Mucosa of descending colon (tissue), 3 donors: Measurements from ENCODE around the gene NIPBL. TPM values are rescaled to one million over a fixed set of nuclear protein-coding genes. Genes with fewer than 3 reads are reported as not detected.
"Not testable (repeated sequence)": the region's sequence is repeated elsewhere in the genome, so short reads cannot be mapped to it uniquely, and the experiment has no call there.

ENCODE experiments used
- ATAC-seq: fragments of 200-7000 bp; cut with Tn5 transposase; one replicate; pipeline ENCODE4 v1.9.1; 2020; ENCODE audit warnings: mild to moderate bottlenecking, moderate library complexity
- DNase-seq, 3 donors: peaks; one replicate each; pipeline ENCODE4 v3.0.0-alpha.2; 2020
- H3K36me3 ChIP-seq: fragments of 200-600 bp; one replicate; pipeline ENCODE4 v1.8.0; 2021; ENCODE audit warnings: low read depth, mild to moderate bottlenecking
- H3K4me1 ChIP-seq: fragments of 200-600 bp; one replicate; pipeline ENCODE4 v1.8.0; 2021; ENCODE audit warnings: low read depth, mild to moderate bottlenecking
- H3K4me3 ChIP-seq: fragments of 200-600 bp; one replicate; pipeline ENCODE4 v1.8.0; 2021; ENCODE audit warnings: mild to moderate bottlenecking
- H3K9me3 ChIP-seq: fragments of 200-600 bp; one replicate; pipeline ENCODE4 v1.8.0; 2021; ENCODE audit warnings: mild to moderate bottlenecking
- CTCF ChIP-seq: fragments of 200-600 bp; IDR thresholded peaks from one replicate; pipeline ENCODE4 v1.8.0; 2022; ENCODE audit warnings: antibody characterized with exemption, mild to moderate bottlenecking
- intact Hi-C, 2 donors: fragments of 100-400 bp; cut with DNase I in 1 of 2; cut with micrococcal nuclease in 1 of 2; formaldehyde crosslinking; loops; one replicate each; pipeline versions ENCODE4 v1.11.0 to v1.11.1; 2022; cut with DNase I, micrococcal nuclease
- total RNA-seq, 3 donors: library from RNA; stranded (reverse); fragmentation: NEBNext Ultra II Directional in 2 of 3; extraction: Animal tissue kit (Norgen Biotek cat#: 25700) in 2 of 3; gene quantifications; one replicate each; pipeline versions ENCODE4 v1.2.1 to v1.2.4, GENCODE V29; 2021 to 2023
- donor health status: DM: no; HTN: no; CAD: no; lungs with moderate emphysema.
- donor health status: DM: no; HTN: no; CAD: no.
- donor health status: DM: no; HTN: yes; CAD: no.

Gene NIPBL
- total RNA-seq, 3 donors from 2014 or later: 50.4 to 80.8 (median 77.2) TPM

- ATAC-seq (no peak), DNase-seq (no peak)
- intact Hi-C loops: no loop called here
- no peak for TF ChIP-seq CTCF
- no peaks in the 10 kb centered on the region for H3K36me3 ChIP-seq
- no peaks in the 10 kb centered on the region for H3K9me3 ChIP-seq
- no peaks in the 10 kb centered on the region for H3K4me1 ChIP-seq
- H3K4me3 ChIP-seq: no peak overlapping the region
Observed at GRCh38 chr5:37077146-37077545, 200.6 kb downstream of the NIPBL start.

DNA sequence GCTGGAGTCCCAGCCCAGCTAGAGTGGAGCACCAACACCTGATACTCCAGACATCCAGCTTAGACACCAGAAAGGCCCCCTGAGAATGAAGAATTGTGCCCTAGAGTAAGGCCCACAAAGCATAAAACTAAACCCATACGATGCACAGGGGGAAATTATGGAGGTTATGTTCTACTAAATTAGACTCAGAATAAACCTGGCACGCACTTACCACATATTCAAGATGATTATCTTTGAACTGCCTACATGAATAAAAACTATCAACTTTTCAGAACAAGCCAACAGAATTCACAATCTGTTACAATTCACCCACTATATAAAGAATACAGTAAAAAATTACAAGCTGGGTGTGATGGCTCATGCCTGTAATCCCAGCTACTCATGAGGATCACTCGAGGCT is 204.1 kb downstream of the NIPBL start:
- ATAC-seq: no peak
- no peak overlapping the region for H3K4me3 ChIP-seq
- H3K36me3 ChIP-seq: no peaks in the 10 kb centered on the region
- H3K9me3 ChIP-seq: no peaks in the 10 kb centered on the region
- TF ChIP-seq CTCF: no peak
- intact Hi-C loops: no loop called here
- DNase-seq: no peak
- no peaks in the 10 kb centered on the region for H3K4me1 ChIP-seq

GRCh38 chr5:37082977-37083376 is 206.4 kb downstream of the NIPBL start:
- H3K4me1 ChIP-seq, intact Hi-C loops, ATAC-seq, H3K36me3 ChIP-seq, H3K4me3 ChIP-seq, DNase-seq: not testable (repeated sequence)
- peaks cover 14% of the 10 kb centered on the region for H3K9me3 ChIP-seq

- ATAC-seq, H3K4me1 ChIP-seq: not testable (repeated sequence)
Observed at GRCh38 chr5:37086026-37086425, 209.5 kb downstream of the NIPBL start.

GRCh38 chr5:37086466-37087173 is 210.1 kb downstream of the NIPBL start:
- no peaks in the 10 kb centered on the region for H3K36me3 ChIP-seq
- intact Hi-C loops: no loop called here
- no peak for TF ChIP-seq CTCF
- H3K4me1 ChIP-seq: no peaks in the 10 kb centered on the region
- H3K9me3 ChIP-seq: peaks cover 17% of the 10 kb centered on the region
- no peak overlapping the region for H3K4me3 ChIP-seq
- ATAC-seq (peak; percentile 75), DNase-seq (peak in 2 of 3 donors; percentile 25 to 37)

More at GRCh38 chr5:37086026-37086425, 209.5 kb downstream of the NIPBL start:
- H3K4me3 ChIP-seq, intact Hi-C loops, DNase-seq, H3K36me3 ChIP-seq: not testable (repeated sequence)
- H3K9me3 ChIP-seq: peaks cover 17% of the 10 kb centered on the region

DNA sequence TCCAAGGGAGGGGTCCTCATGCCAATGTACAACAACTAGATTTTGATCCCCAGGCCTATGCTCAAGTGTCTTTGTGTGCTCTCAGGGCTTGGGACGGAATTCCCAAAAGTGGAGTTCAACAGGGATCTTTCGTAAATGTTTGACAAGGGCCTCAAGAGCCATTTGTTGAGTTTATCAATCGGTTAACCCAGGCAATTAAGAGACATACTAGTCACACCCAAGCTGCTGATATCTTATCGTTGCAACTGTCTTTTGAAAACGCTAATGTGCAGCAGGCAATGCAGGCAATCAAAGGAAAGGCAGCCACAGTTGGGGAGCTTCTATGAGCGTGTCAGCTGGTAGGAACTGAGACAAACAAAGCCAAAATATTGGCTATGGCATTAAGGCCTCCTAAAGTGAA is 211.4 kb downstream of the NIPBL start:
- DNase-seq (no peak), ATAC-seq (no peak)
- intact Hi-C loops: no loop called here
- Histone ChIP-seq H3K9me3 (peaks cover 17% of the 10 kb centered on the region), H3K36me3 (no peaks in the 10 kb centered on the region), H3K4me1 (no peaks in the 10 kb centered on the region), H3K4me3 (no peak overlapping the region)
- TF ChIP-seq CTCF: no peak
